Coronary artery (tissue), 2 donors: Measurements from ENCODE around the gene RELCH.

Source experiments
- DNase-seq: peaks from one replicate; pipeline ENCODE4 v3.0.0-alpha.2; 2017; ENCODE audit warnings: low spot score
- H3K27ac ChIP-seq, 2 donors: fragments of 200-600 bp; sonication (generic); one replicate each; pipeline ENCODE4 v1.5.1; 2016 to 2019
- H3K4me3 ChIP-seq: fragments of 200-600 bp; sonication (generic); 2 replicates; pipeline ENCODE4 v1.5.1; 2016; ENCODE audit warnings: mild to moderate bottlenecking, moderate library complexity
- CTCF ChIP-seq: fragments of 200-600 bp; sonication (generic); IDR thresholded peaks from one replicate; pipeline ENCODE4 v1.5.1; 2019; ENCODE audit warnings: antibody characterized with exemption

Gene RELCH

GRCh38 chr18:62325806-62326645 is 139.0 kb downstream of the RELCH start:
- no peak for DNase-seq

GRCh38 chr18:62326646-62327348 is 139.7 kb downstream of the RELCH start:
- no peak for TF ChIP-seq CTCF
- Histone ChIP-seq H3K4me3 (peak overlapping the region; percentile 71), H3K27ac (no peak overlapping the region)
- no peak for DNase-seq

More at GRCh38 chr18:62325806-62326645, 139.0 kb downstream of the RELCH start:
- Histone ChIP-seq H3K4me3 (peak overlapping the region; percentile 71), H3K27ac (no peak overlapping the region)
- TF ChIP-seq CTCF, result no peak

- DNase-seq, result no peak
- Histone ChIP-seq H3K4me3 (no peak overlapping the region), H3K27ac (no peak overlapping the region)
- no peak for TF ChIP-seq CTCF
Observed at GRCh38 chr18:62327977-62328376, 140.9 kb downstream of the RELCH start.

GRCh38 chr18:62328586-62329525 is 141.8 kb downstream of the RELCH start:
- H3K27ac ChIP-seq, result no peak overlapping the region
- TF ChIP-seq CTCF, result no peak

GRCh38 chr18:62329691-62330454 is 142.8 kb downstream of the RELCH start:
- Histone ChIP-seq H3K4me3 (no peak overlapping the region), H3K27ac (no peak overlapping the region)
- DNase-seq, result no peak

More at GRCh38 chr18:62328586-62329525, 141.8 kb downstream of the RELCH start:
- DNase-seq, result no peak
- no peak overlapping the region for H3K4me3 ChIP-seq

More at GRCh38 chr18:62329691-62330454, 142.8 kb downstream of the RELCH start:
- no peak for TF ChIP-seq CTCF
